ENCODE measurements around the gene SOBP.

Gene SOBP

GRCh38 chr6:107690643-107691061 lies 200.7 kb downstream of the SOBP start:
- ATAC-seq (ENCODE audit: insufficient read depth, low read depth) = no peak
- H3K4me2 ChIP-seq (ENCODE audit: insufficient read depth, low read length) = no peak overlapping the region
- H3K36me3 ChIP-seq (ENCODE audit: insufficient read depth, low read length) = no peaks in the 10 kb centered on the region
- no peaks in the 10 kb centered on the region for H4K20me1 ChIP-seq (ENCODE audit: insufficient read depth, low read length)
- no peaks in the 10 kb centered on the region for H3K4me1 ChIP-seq (ENCODE audit: insufficient read depth, low read length)
- no peak for DNase-seq
- H2AFZ ChIP-seq (ENCODE audit: low read depth, low read length) = no peak overlapping the region
- no peak overlapping the region for H3K9ac ChIP-seq (ENCODE audit: low read depth, low read length)
- H3K79me2 ChIP-seq (ENCODE audit: insufficient read depth, low read length) = no peaks in the 10 kb centered on the region
- no peaks in the 10 kb centered on the region for H3K27me3 ChIP-seq (ENCODE audit: insufficient read depth, low read length, poor library complexity)
- H3K9me3 ChIP-seq (ENCODE audit: insufficient read depth, low read length, severe bottlenecking) = no peaks in the 10 kb centered on the region
- no peak for TF ChIP-seq EZH2 (IDR thresholded peaks at IDR 0.05; ENCODE audit: borderline replicate concordance, low read depth, low read length, severe bottlenecking)
- TF ChIP-seq CTCF (IDR thresholded peaks at IDR 0.05; ENCODE audit: borderline replicate concordance, extremely low read depth, low read length, poor library complexity, severe bottlenecking) = no peak
- H3K27ac ChIP-seq (ENCODE audit: low read length) = no peak overlapping the region
- no peak overlapping the region for H3K4me3 ChIP-seq (ENCODE audit: low read depth in 1 of 2, low read length in 2 of 2)

- Histone ChIP-seq H3K27me3 (ENCODE audit: insufficient read depth, low read length, poor library complexity) (peaks cover 2% of the 10 kb centered on the region), H3K9ac (ENCODE audit: low read depth, low read length) (no peak overlapping the region), H3K27ac (ENCODE audit: low read length) (no peak overlapping the region), H3K9me3 (ENCODE audit: insufficient read depth, low read length, severe bottlenecking) (no peaks in the 10 kb centered on the region), H4K20me1 (ENCODE audit: insufficient read depth, low read length) (no peaks in the 10 kb centered on the region), H3K36me3 (ENCODE audit: insufficient read depth, low read length) (no peaks in the 10 kb centered on the region), H3K4me2 (ENCODE audit: insufficient read depth, low read length) (no peak overlapping the region), H3K79me2 (ENCODE audit: insufficient read depth, low read length) (no peaks in the 10 kb centered on the region), H2AFZ (ENCODE audit: low read depth, low read length) (no peak overlapping the region), H3K4me3 (ENCODE audit: low read depth in 1 of 2, low read length in 2 of 2) (no peak overlapping the region), H3K4me1 (ENCODE audit: insufficient read depth, low read length) (no peaks in the 10 kb centered on the region)
- TF ChIP-seq CTCF (IDR thresholded peaks at IDR 0.05; ENCODE audit: borderline replicate concordance, extremely low read depth, low read length, poor library complexity, severe bottlenecking) = no peak
- TF ChIP-seq EZH2 (IDR thresholded peaks at IDR 0.05; ENCODE audit: borderline replicate concordance, low read depth, low read length, severe bottlenecking) = no peak
- DNase-seq (no peak), ATAC-seq (ENCODE audit: insufficient read depth, low read depth) (no peak; the same call in 2 of the 3 replicates)
Measured at GRCh38 chr6:107691062-107691751, 201.3 kb downstream of the SOBP start.

- DNase-seq (no peak), ATAC-seq (ENCODE audit: insufficient read depth, low read depth) (no peak)
- Histone ChIP-seq H3K9ac (ENCODE audit: low read depth, low read length) (no peak overlapping the region), H3K9me3 (ENCODE audit: insufficient read depth, low read length, severe bottlenecking) (no peaks in the 10 kb centered on the region), H3K4me3 (ENCODE audit: low read depth in 1 of 2, low read length in 2 of 2) (no peak overlapping the region), H3K27ac (ENCODE audit: low read length) (no peak overlapping the region), H3K4me2 (ENCODE audit: insufficient read depth, low read length) (no peak overlapping the region), H3K79me2 (ENCODE audit: insufficient read depth, low read length) (no peaks in the 10 kb centered on the region), H3K36me3 (ENCODE audit: insufficient read depth, low read length) (no peaks in the 10 kb centered on the region), H3K27me3 (ENCODE audit: insufficient read depth, low read length, poor library complexity) (peaks cover 3% of the 10 kb centered on the region), H4K20me1 (ENCODE audit: insufficient read depth, low read length) (no peaks in the 10 kb centered on the region), H2AFZ (ENCODE audit: low read depth, low read length) (no peak overlapping the region), H3K4me1 (ENCODE audit: insufficient read depth, low read length) (no peaks in the 10 kb centered on the region)
- TF ChIP-seq CTCF (IDR thresholded peaks at IDR 0.05; ENCODE audit: borderline replicate concordance, extremely low read depth, low read length, poor library complexity, severe bottlenecking) = no peak
- TF ChIP-seq EZH2 (IDR thresholded peaks at IDR 0.05; ENCODE audit: borderline replicate concordance, low read depth, low read length, severe bottlenecking) = no peak
Measured at GRCh38 chr6:107692351-107692750, 202.4 kb downstream of the SOBP start.
